Right lobe of liver (tissue), 4 donors: Measurements from ENCODE around the gene ADCY1.

Source experiments
- POLR2A ChIP-seq: fragments of 450-650 bp; IDR thresholded peaks from one replicate; pipeline ENCODE4 v1.6.1; 2017; ENCODE audit warnings: antibody characterized with exemption, mild to moderate bottlenecking
- TF ChIP-seq, protein P1 (sequence below), 4 donors: fragments of 200-600 bp in 3 of 4; fragments of 450-650 bp in 1 of 4; IDR thresholded peaks; one replicate each; pipeline versions ENCODE4 v1.5.1 to v1.8.0; 2016 to 2022; ENCODE audit warnings: antibody characterized with exemption in 4 of 4, mild to moderate bottlenecking in 2 of 4
- donor health status: DM: no; HTN: no; CAD: no.
- donor health status: DM: no; HTN: no; CAD: no.
- donor health status: DM: no; HTN: yes; CAD: no.

DNA sequence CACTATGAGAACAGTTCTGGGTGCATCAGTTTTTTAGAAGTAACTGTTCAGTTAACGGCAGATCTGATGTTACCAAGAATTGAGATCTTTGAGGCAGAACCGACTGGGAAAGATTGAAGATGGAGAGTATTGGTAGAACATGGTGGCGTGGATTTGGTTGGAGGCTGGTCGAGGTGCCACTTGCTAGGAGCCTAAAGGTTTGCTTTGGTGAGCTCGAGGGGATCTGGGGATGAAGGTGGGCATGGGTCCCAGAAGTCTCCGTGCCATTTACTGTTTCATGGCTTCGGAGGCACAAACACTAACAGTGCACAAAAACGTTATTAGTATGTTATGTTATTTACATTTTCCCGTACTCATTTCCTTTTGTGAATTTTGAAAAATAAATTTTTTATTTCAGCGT lies 81.4 kb downstream of the ADCY1 start:
- TF ChIP-seq POLR2A: no peak
- TF ChIP-seq, protein P1, sequence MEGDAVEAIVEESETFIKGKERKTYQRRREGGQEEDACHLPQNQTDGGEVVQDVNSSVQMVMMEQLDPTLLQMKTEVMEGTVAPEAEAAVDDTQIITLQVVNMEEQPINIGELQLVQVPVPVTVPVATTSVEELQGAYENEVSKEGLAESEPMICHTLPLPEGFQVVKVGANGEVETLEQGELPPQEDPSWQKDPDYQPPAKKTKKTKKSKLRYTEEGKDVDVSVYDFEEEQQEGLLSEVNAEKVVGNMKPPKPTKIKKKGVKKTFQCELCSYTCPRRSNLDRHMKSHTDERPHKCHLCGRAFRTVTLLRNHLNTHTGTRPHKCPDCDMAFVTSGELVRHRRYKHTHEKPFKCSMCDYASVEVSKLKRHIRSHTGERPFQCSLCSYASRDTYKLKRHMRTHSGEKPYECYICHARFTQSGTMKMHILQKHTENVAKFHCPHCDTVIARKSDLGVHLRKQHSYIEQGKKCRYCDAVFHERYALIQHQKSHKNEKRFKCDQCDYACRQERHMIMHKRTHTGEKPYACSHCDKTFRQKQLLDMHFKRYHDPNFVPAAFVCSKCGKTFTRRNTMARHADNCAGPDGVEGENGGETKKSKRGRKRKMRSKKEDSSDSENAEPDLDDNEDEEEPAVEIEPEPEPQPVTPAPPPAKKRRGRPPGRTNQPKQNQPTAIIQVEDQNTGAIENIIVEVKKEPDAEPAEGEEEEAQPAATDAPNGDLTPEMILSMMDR (IDR thresholded peaks at IDR 0.05): no peak
